ENCODE data around the gene FOXRED2. TPM values are rescaled to one million over a fixed set of nuclear protein-coding genes. Genes with fewer than 3 reads are reported as not detected.

FOXRED2 gene
- total RNA-seq, 4 donors from 2014 or later = 2.8 to 16.5 (median 4.1) TPM

DNA sequence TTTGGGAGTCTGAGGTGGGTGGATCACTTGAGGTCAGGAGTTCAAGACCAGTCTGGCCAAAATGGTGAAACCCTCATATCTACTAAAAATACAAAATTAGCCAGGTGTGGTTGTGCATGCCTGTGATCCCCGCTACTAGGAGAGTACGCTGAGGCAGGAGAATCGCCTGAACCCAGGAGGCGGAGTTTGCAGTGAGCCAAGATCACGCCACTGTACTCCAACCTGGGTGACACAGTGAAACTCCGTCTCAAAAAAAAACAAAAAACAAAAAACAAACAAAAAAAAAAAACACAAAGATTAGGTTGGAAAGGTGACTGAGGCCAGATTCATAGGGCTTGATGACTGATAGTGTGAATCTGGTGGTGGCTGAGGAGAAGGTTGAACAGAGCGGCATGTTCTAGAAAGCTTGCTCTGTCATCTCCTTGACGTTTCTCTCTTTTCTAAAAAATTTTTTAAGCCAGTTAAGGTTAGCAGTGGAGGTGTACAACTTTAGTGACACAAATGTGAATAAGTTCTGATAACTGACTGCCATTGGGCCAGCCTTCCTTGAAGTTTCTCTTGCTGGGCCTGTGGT, 66.3 kb downstream of the FOXRED2 start:
- TF ChIP-seq, protein P1, sequence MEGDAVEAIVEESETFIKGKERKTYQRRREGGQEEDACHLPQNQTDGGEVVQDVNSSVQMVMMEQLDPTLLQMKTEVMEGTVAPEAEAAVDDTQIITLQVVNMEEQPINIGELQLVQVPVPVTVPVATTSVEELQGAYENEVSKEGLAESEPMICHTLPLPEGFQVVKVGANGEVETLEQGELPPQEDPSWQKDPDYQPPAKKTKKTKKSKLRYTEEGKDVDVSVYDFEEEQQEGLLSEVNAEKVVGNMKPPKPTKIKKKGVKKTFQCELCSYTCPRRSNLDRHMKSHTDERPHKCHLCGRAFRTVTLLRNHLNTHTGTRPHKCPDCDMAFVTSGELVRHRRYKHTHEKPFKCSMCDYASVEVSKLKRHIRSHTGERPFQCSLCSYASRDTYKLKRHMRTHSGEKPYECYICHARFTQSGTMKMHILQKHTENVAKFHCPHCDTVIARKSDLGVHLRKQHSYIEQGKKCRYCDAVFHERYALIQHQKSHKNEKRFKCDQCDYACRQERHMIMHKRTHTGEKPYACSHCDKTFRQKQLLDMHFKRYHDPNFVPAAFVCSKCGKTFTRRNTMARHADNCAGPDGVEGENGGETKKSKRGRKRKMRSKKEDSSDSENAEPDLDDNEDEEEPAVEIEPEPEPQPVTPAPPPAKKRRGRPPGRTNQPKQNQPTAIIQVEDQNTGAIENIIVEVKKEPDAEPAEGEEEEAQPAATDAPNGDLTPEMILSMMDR (IDR thresholded peaks at IDR 0.05) = no peak
- TF ChIP-seq POLR2A (IDR thresholded peaks at IDR 0.05) = no peak
- H3K4me1 ChIP-seq = peaks cover 7 to 36% (median 8%) of the 10 kb centered on the region in 4 donors
- H3K27ac ChIP-seq = peak overlapping the region in 2 of 4 donors; percentile 37 to 62

GRCh38 chr22:36439481-36440271, 67.2 kb downstream of the FOXRED2 start:
- DNase-seq = peak in 1 of 3 donors; percentile 72
- peaks cover 7 to 42% (median 11%) of the 10 kb centered on the region in 4 donors for H3K4me1 ChIP-seq
- peak overlapping the region in 3 of 4 donors; percentile 38 to 66 (median 62) for H3K27ac ChIP-seq
- no peak overlapping the region for H3K4me3 ChIP-seq
- H3K9me3 ChIP-seq = no peaks in the 10 kb centered on the region
- no peaks in the 10 kb centered on the region for H3K27me3 ChIP-seq
- no peaks in the 10 kb centered on the region for H3K36me3 ChIP-seq
- TF ChIP-seq, protein P1 (IDR thresholded peaks at IDR 0.05) = no peak
- no peak for TF ChIP-seq POLR2A (IDR thresholded peaks at IDR 0.05)

More for the DNA sequence above, 66.3 kb downstream of the FOXRED2 start:
- H3K36me3 ChIP-seq = no peaks in the 10 kb centered on the region
- H3K27me3 ChIP-seq = no peaks in the 10 kb centered on the region
- no peak overlapping the region for H3K4me3 ChIP-seq
- DNase-seq = no peak
- H3K9me3 ChIP-seq = no peaks in the 10 kb centered on the region

Small RNA genes within 50 kb of the gene (small RNA-seq; reads per million reads assigned to genes)
- gene RF00019 = 0 reads per million in 2 donors

Other genes with a start within 250 kb of the FOXRED2 start
- gene MYH9, start 119.1 kb downstream of the FOXRED2 start, total RNA-seq = 100 to 1,000 TPM; 337 to 553 (median 433) TPM
- 100 to 1,000 TPM in 1 of 4 donors, 10 to 100 TPM in 3; 75.7 to 116 (median 92.9) TPM for gene TXN2, start 25.4 kb downstream of the FOXRED2 start, total RNA-seq
- gene EIF3D, start 22.1 kb upstream of the FOXRED2 start, total RNA-seq = 100 to 1,000 TPM; 135 to 197 (median 167) TPM
- gene CACNG2, start 196.7 kb upstream of the FOXRED2 start, total RNA-seq = not detected

Measured in Peyer's patch (tissue), 4 donors.